SK-N-SH (cell line): ENCODE results near the gene SAP30BP. TPM values are rescaled to one million over a fixed set of nuclear protein-coding genes. Genes with fewer than 3 reads are reported as not detected.

Source experiments
- CTCF ChIA-PET: fragments of 300-600, 350-600 bp; formaldehyde crosslinking; extraction: SDS; loops from one replicate; lab custom pipeline; 2021; lab: Yijun Ruan, JAX
- POLR2A ChIA-PET: fragments of 350-600 bp; sonication (Branson Sonifier 250); formaldehyde crosslinking; extraction: SDS; loops from one replicate; lab custom pipeline; 2020; ENCODE audit warnings: antibody characterized with exemption, inconsistent platforms; lab: Yijun Ruan, JAX
- DNase-seq: peaks from one replicate; pipeline ENCODE4 v3.0.0; 2012
- H2AFZ ChIP-seq: fragments of 200-600 bp; sonication (generic); 2 replicates; pipeline ENCODE4 v1.8.1; 2016; ENCODE audit warnings: antibody characterized with exemption, mild to moderate bottlenecking, low read depth
- H3F3A ChIP-seq: fragments of 200-600 bp; sonication (generic); replicated peaks from 2 replicates; pipeline ENCODE3; 2016; ENCODE audit warnings: antibody characterized with exemption, mild to moderate bottlenecking; ENCODE audit not compliant: insufficient read depth
- H3K27ac ChIP-seq, 2 experiments: fragments of 200-500 bp in 1 of 2; fragments of 200-600 bp in 1 of 2; sonication (Bioruptor generic) in 1 of 2; sonication (generic), shearing (Covaris generic) in 1 of 2; 2 replicates each; pipeline versions ENCODE4 v1.5.1 to v1.6.1; 2014 to 2016; ENCODE audit warnings: low read depth in 2 of 2, inconsistent platforms in 1 of 2, low read length in 1 of 2, mild to moderate bottlenecking in 1 of 2, mixed read lengths in 1 of 2
- H3K27me3 ChIP-seq: fragments of 200-600 bp; sonication (generic), shearing (Covaris generic); 2 replicates; pipeline ENCODE4 v1.6.1; 2016; ENCODE audit warnings: mixed run types; ENCODE audit not compliant: insufficient read depth
- H3K36me3 ChIP-seq, 2 experiments: fragments of 200-500 bp in 1 of 2; fragments of 200-600 bp in 1 of 2; sonication (Bioruptor generic) in 1 of 2; sonication (generic) in 1 of 2; replicated peaks in 1 of 2; 2 replicates each; pipeline versions ENCODE3 to v1.5.1; 2014 to 2016; ENCODE audit warnings: low read length in 1 of 2, mild to moderate bottlenecking in 1 of 2; ENCODE audit not compliant: insufficient read depth in 2 of 2, control insufficient read depth in 1 of 2
- H3K4me1 ChIP-seq, 2 experiments: fragments of 200-500 bp in 1 of 2; fragments of 200-600 bp in 1 of 2; sonication (Bioruptor generic) in 1 of 2; sonication (generic), shearing (Covaris generic) in 1 of 2; 2 replicates each; pipeline versions ENCODE4 v1.5.1 to v1.6.1; 2014 to 2016; ENCODE audit warnings: low read depth in 1 of 2, low read length in 1 of 2, mixed run types in 1 of 2; ENCODE audit not compliant: insufficient read depth in 2 of 2, control insufficient read depth in 1 of 2
- H3K4me2 ChIP-seq: fragments of 200-600 bp; sonication (generic), shearing (Covaris generic); 2 replicates; pipeline ENCODE4 v1.6.1; 2017; ENCODE audit warnings: mixed run types
- H3K4me3 ChIP-seq, 2 experiments: fragments of 200-500 bp in 1 of 2; fragments of 200-600 bp in 1 of 2; sonication (Bioruptor generic) in 1 of 2; sonication (generic), shearing (Covaris generic) in 1 of 2; 2 replicates each; pipeline versions ENCODE4 v1.5.1 to v1.8.1; 2014 to 2016; ENCODE audit warnings: low read depth in 2 of 2, inconsistent platforms in 1 of 2, low read length in 1 of 2, mild to moderate bottlenecking in 1 of 2, mixed read lengths in 1 of 2, moderate library complexity in 1 of 2
- H3K79me2 ChIP-seq: fragments of 200-600 bp; sonication (generic); 2 replicates; pipeline ENCODE4 v1.8.1; 2017; ENCODE audit warnings: mild to moderate bottlenecking; ENCODE audit not compliant: insufficient read depth
- H3K9ac ChIP-seq: fragments of 200-600 bp; sonication (generic); 2 replicates; pipeline ENCODE4 v1.6.1; 2017; ENCODE audit warnings: mixed run types
- H3K9me2 ChIP-seq: fragments of 200-600 bp; sonication (generic); 2 replicates; pipeline ENCODE4 v1.6.1; 2017; ENCODE audit warnings: mixed run types
- H3K9me3 ChIP-seq: fragments of 200-600 bp; sonication (generic); 2 replicates; pipeline ENCODE4 v1.6.1; 2017; ENCODE audit warnings: mixed run types, mild to moderate bottlenecking, moderate library complexity
- H4K20me1 ChIP-seq: fragments of 200-600 bp; sonication (generic); 2 replicates; pipeline ENCODE4 v1.6.1; 2017; ENCODE audit warnings: mild to moderate bottlenecking, mixed run types; ENCODE audit not compliant: insufficient read depth
- CTCF ChIP-seq: fragments of 200-600 bp; sonication (generic); IDR thresholded peaks from 2 replicates; pipeline ENCODE4 v1.6.1; 2017; ENCODE audit warnings: antibody characterized with exemption, mild to moderate bottlenecking, moderate library complexity
- FOXJ3 ChIP-seq: sonication (generic); formaldehyde crosslinking; IDR thresholded peaks from 2 replicates; pipeline ENCODE4 v1.5.1; 2020; ENCODE audit warnings: mild to moderate bottlenecking, missing genetic modification reagents
- FOXM1 ChIP-seq: IDR thresholded peaks from 2 replicates; pipeline ENCODE4 v1.4.0; 2012; ENCODE audit warnings: low read depth, mild to moderate bottlenecking
- JUND ChIP-seq: IDR thresholded peaks from 2 replicates; pipeline ENCODE4 v1.4.0; 2012
- MAX ChIP-seq: IDR thresholded peaks from 2 replicates; pipeline ENCODE4 v1.4.0; 2012; ENCODE audit warnings: low read depth
- MEF2A ChIP-seq: IDR thresholded peaks from 2 replicates; pipeline ENCODE4 v1.4.0; 2012; ENCODE audit warnings: low read depth, borderline replicate concordance
- NFIC ChIP-seq: IDR thresholded peaks from 2 replicates; pipeline ENCODE4 v1.4.0; 2012; ENCODE audit warnings: borderline replicate concordance
- NRF1 ChIP-seq: IDR thresholded peaks from 2 replicates; pipeline ENCODE4 v1.6.1; 2012; ENCODE audit warnings: low read depth, mild to moderate bottlenecking, low read length
- PBX3 ChIP-seq: IDR thresholded peaks from 2 replicates; pipeline ENCODE4; 2012
- RAD21 ChIP-seq: IDR thresholded peaks from 2 replicates; pipeline ENCODE4 v1.6.1; 2012; ENCODE audit warnings: mild to moderate bottlenecking, low read length
- RCOR1 ChIP-seq: fragments of 150-350 bp; IDR thresholded peaks from 2 replicates; pipeline ENCODE4 v1.6.1; 2017; ENCODE audit warnings: antibody characterized with exemption, low read length
- REST ChIP-seq: IDR thresholded peaks from 2 replicates; pipeline ENCODE4 v1.6.1; 2012; ENCODE audit warnings: mild to moderate bottlenecking, low read depth, low read length, moderate library complexity
- RXRA ChIP-seq: IDR thresholded peaks from 2 replicates; pipeline ENCODE4 v1.4.0; 2012; ENCODE audit warnings: low read depth, mild to moderate bottlenecking, borderline replicate concordance
- SIN3A ChIP-seq: IDR thresholded peaks from 2 replicates; pipeline ENCODE4 v1.6.1; 2012; ENCODE audit warnings: low read depth, mild to moderate bottlenecking, low read length, moderate library complexity, borderline replicate concordance
- SMC3 ChIP-seq: IDR thresholded peaks from 2 replicates; pipeline ENCODE4 v1.6.1; 2012; ENCODE audit warnings: low read depth, low read length, improper control_type of control experiment
- TAF1 ChIP-seq: IDR thresholded peaks from 2 replicates; pipeline ENCODE4 v1.6.1; 2012; ENCODE audit warnings: low read depth, mild to moderate bottlenecking, low read length, moderate library complexity, borderline replicate concordance
- USF2 ChIP-seq: fragments of 150-350 bp; IDR thresholded peaks from 2 replicates; pipeline ENCODE4 v1.6.1; 2017; ENCODE audit warnings: antibody characterized with exemption, low read length, low read depth, borderline replicate concordance
- YY1 ChIP-seq: IDR thresholded peaks from 2 replicates; pipeline ENCODE4 v1.4.0; 2012; ENCODE audit warnings: low read depth, mild to moderate bottlenecking
- WGBS: methylation state at CpG from one replicate; pipeline ENCODE4 v1.1.6; 2017; ENCODE audit warnings: low lambda C conversion rate; 5-methylcytosine and 5-hydroxymethylcytosine counted together
- polyA plus RNA-seq, 3 experiments: library from polyadenylated mRNA; depleted of rRNA; stranded (reverse); fragments of >200 nt; gene quantifications; 2 replicates each; pipeline ENCODE4 v1.2.3, GENCODE V29; 2012

Gene SAP30BP
- polyA plus RNA-seq, 1 of the 3 experiments (the other 2 are of a cell fraction): 158 TPM

GRCh38 chr17:75722076-75722475, 54.9 kb downstream of the SAP30BP start:
- Histone ChIP-seq H3K9me2 (no peaks in the 10 kb centered on the region), H3K79me2 (no peaks in the 10 kb centered on the region), H3K4me1 (peaks cover 0 to 4% of the 10 kb centered on the region in 2 experiments; a peak in 1 of 4 replicates), H3K4me3 (no peak overlapping the region), H3K27ac (no peak overlapping the region), H3F3A (no peaks in the 10 kb centered on the region), H2AFZ (no peak overlapping the region), H3K9me3 (no peaks in the 10 kb centered on the region), H3K9ac (no peak overlapping the region), H3K36me3 (no peaks in the 10 kb centered on the region), H3K4me2 (no peak overlapping the region), H3K27me3 (peaks cover 44% of the 10 kb centered on the region), H4K20me1 (no peaks in the 10 kb centered on the region)
- TF ChIP-seq RAD21 (no peak), USF2 (no peak), SIN3A (no peak), MAX (no peak), NRF1 (no peak), SMC3 (no peak), JUND (no peak), RXRA (no peak), RCOR1 (no peak), TAF1 (no peak)
- POLR2A ChIA-PET: no interaction called here
- WGBS: 85% methylated on average over 5 of the region's 5 CpGs
- CTCF ChIA-PET: interaction anchor here (0.6 to 25.4 kb wide), 8 partner anchors 15 to 399 kb away, joined by 3 to 419 read pairs (median 4); partner anchors contain the start of gene SMIM5
- DNase-seq: peak; percentile 43

GRCh38 chr17:75722542-75723095, 55.5 kb downstream of the SAP30BP start:
- Histone ChIP-seq H3F3A (no peaks in the 10 kb centered on the region), H3K9me2 (no peaks in the 10 kb centered on the region), H3K4me1 (peaks cover 0 to 4% of the 10 kb centered on the region in 2 experiments; a peak in 1 of 4 replicates), H3K9me3 (no peaks in the 10 kb centered on the region), H3K27me3 (peaks cover 41% of the 10 kb centered on the region), H3K4me2 (no peak overlapping the region), H3K27ac (no peak overlapping the region), H3K4me3 (no peak overlapping the region), H3K36me3 (no peaks in the 10 kb centered on the region), H2AFZ (no peak overlapping the region), H3K79me2 (no peaks in the 10 kb centered on the region), H3K9ac (no peak overlapping the region), H4K20me1 (no peaks in the 10 kb centered on the region)
- peak; percentile 41 for DNase-seq
- WGBS: 96% methylated on average over 9 of the region's 9 CpGs
- ChIA-PET POLR2A (no interaction called here), CTCF (interaction anchor here (0.7 to 25.4 kb wide), 6 partner anchors 24 to 400 kb away, joined by 3 to 419 read pairs (median 4); partner anchors contain the start of gene SMIM5)
- no peak for TF ChIP-seq JUND
- no peak for TF ChIP-seq RCOR1
- no peak for TF ChIP-seq MEF2A
- TF ChIP-seq FOXJ3 (CRISPR knock-in tag): no peak
- TF ChIP-seq YY1: no peak
- no peak for TF ChIP-seq CTCF
- TF ChIP-seq PBX3: no peak
- no peak for TF ChIP-seq REST
- no peak for TF ChIP-seq USF2
- TF ChIP-seq MAX: no peak
- TF ChIP-seq FOXM1: no peak
- no peak for TF ChIP-seq NFIC
- TF ChIP-seq SMC3: no peak
